Liver (tissue), 3 donors: Measurements from ENCODE around the gene DCAF5.

Experiments used
- TF ChIP-seq, protein P1 (sequence below): IDR thresholded peaks from 2 replicates; pipeline ENCODE4 v1.6.1; 2016; ENCODE audit warnings: antibody characterized with exemption
- TF ChIP-seq, protein P2 (sequence below): IDR thresholded peaks from 2 replicates; pipeline ENCODE4 v1.6.1; 2016; ENCODE audit warnings: antibody characterized with exemption
- TF ChIP-seq, protein P3 (sequence below): fragments of 150-350 bp; IDR thresholded peaks from 2 replicates; pipeline ENCODE4 v1.5.1; 2017; ENCODE audit warnings: improper control_type of control experiment, low read depth, low read length; ENCODE audit not compliant: missing input control
- donor health status: healthy.
- donor health status: healthy.

DNA sequence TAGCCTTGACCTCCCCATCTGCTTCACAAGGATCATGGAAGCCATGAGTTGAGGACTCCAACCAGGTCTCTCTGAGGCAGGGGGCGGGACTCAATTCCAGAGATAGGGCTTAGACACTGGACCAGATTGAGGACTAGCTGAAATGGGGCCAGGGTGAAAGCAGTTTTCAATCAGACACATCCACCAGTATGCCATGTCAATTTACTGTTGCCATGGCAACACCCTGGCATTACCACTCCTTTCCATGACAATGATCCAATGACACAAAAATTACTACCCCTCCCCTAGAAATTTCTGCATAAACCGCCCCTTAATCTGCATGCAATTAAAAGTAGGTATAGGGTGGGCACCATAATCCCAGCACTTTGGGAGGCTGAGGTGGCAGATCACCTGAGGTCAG lies 18.6 kb upstream of the DCAF5 start:
- TF ChIP-seq, protein P1, sequence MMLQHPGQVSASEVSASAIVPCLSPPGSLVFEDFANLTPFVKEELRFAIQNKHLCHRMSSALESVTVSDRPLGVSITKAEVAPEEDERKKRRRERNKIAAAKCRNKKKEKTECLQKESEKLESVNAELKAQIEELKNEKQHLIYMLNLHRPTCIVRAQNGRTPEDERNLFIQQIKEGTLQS, result no peak
- TF ChIP-seq, protein P2, sequence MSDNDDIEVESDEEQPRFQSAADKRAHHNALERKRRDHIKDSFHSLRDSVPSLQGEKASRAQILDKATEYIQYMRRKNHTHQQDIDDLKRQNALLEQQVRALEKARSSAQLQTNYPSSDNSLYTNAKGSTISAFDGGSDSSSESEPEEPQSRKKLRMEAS, result no peak
- TF ChIP-seq, protein P3, sequence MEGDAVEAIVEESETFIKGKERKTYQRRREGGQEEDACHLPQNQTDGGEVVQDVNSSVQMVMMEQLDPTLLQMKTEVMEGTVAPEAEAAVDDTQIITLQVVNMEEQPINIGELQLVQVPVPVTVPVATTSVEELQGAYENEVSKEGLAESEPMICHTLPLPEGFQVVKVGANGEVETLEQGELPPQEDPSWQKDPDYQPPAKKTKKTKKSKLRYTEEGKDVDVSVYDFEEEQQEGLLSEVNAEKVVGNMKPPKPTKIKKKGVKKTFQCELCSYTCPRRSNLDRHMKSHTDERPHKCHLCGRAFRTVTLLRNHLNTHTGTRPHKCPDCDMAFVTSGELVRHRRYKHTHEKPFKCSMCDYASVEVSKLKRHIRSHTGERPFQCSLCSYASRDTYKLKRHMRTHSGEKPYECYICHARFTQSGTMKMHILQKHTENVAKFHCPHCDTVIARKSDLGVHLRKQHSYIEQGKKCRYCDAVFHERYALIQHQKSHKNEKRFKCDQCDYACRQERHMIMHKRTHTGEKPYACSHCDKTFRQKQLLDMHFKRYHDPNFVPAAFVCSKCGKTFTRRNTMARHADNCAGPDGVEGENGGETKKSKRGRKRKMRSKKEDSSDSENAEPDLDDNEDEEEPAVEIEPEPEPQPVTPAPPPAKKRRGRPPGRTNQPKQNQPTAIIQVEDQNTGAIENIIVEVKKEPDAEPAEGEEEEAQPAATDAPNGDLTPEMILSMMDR, result no peak
